H9 (cell line): ENCODE results near the gene CHRM4. TPM values are rescaled to one million over a fixed set of nuclear protein-coding genes. Genes with fewer than 3 reads are reported as not detected.

Experiments used
- DNase-seq: peaks from one replicate; pipeline ENCODE4 v3.0.0-alpha.2; 2017
- H2AFZ ChIP-seq: one replicate; pipeline ENCODE4 v1.6.1; 2013; ENCODE audit warnings: mild to moderate bottlenecking, low read length, control low read depth, moderate library complexity
- H2AK5ac ChIP-seq: 2 replicates; pipeline ENCODE4 v1.6.1; 2013; ENCODE audit warnings: low read length, control low read depth, mixed read lengths; ENCODE audit not compliant: insufficient read length
- H2BK120ac ChIP-seq: one replicate; pipeline ENCODE4 v1.6.1; 2013; ENCODE audit warnings: low read depth, mild to moderate bottlenecking, low read length, control low read depth, inconsistent platforms; ENCODE audit not compliant: poor library complexity, severe bottlenecking
- H2BK12ac ChIP-seq: 2 replicates; pipeline ENCODE4 v1.6.1; 2013; ENCODE audit warnings: low read length, control low read depth, mixed read lengths, low read depth; ENCODE audit not compliant: insufficient read length
- H2BK15ac ChIP-seq: 2 replicates; pipeline ENCODE4 v1.6.1; 2013; ENCODE audit warnings: low read depth, low read length, control low read depth
- H2BK20ac ChIP-seq: one replicate; pipeline ENCODE4 v1.6.1; 2013; ENCODE audit warnings: low read depth, mild to moderate bottlenecking, low read length, control low read depth, inconsistent platforms; ENCODE audit not compliant: poor library complexity, severe bottlenecking
- H2BK5ac ChIP-seq: 2 replicates; pipeline ENCODE4 v1.6.1; 2013; ENCODE audit warnings: low read length, control low read depth, mixed read lengths; ENCODE audit not compliant: insufficient read length
- H3K14ac ChIP-seq: 2 replicates; pipeline ENCODE4 v1.6.1; 2013; ENCODE audit warnings: low read length, control low read depth; ENCODE audit not compliant: insufficient read depth
- H3K18ac ChIP-seq: 2 replicates; pipeline ENCODE4 v1.6.1; 2013; ENCODE audit warnings: low read depth, mild to moderate bottlenecking, mixed read lengths, low read length, control low read depth; ENCODE audit not compliant: insufficient read length
- H3K23ac ChIP-seq: 2 replicates; pipeline ENCODE4 v1.6.1; 2013; ENCODE audit warnings: low read length, control low read depth, mixed read lengths, low read depth; ENCODE audit not compliant: insufficient read length
- H3K23me2 ChIP-seq: 2 replicates; pipeline ENCODE4 v1.6.1; 2013; ENCODE audit warnings: low read depth, mild to moderate bottlenecking, mixed read lengths, low read length, control low read depth; ENCODE audit not compliant: insufficient read length, poor library complexity, severe bottlenecking
- H3K27ac ChIP-seq: 2 replicates; pipeline ENCODE4 v1.5.1; 2013; ENCODE audit warnings: low read length, control low read depth, mixed read lengths, low read depth; ENCODE audit not compliant: insufficient read length
- H3K27me3 ChIP-seq: 2 replicates; pipeline ENCODE4 v1.6.1; 2013; ENCODE audit warnings: low read length, control low read depth, inconsistent platforms; ENCODE audit not compliant: insufficient read depth
- H3K4ac ChIP-seq: 2 replicates; pipeline ENCODE4 v1.6.1; 2013; ENCODE audit warnings: low read depth, mild to moderate bottlenecking, control low read depth, inconsistent platforms, low read length, moderate library complexity
- H3K4me1 ChIP-seq: 2 replicates; pipeline ENCODE4 v1.6.1; 2013; ENCODE audit warnings: low read length, control low read depth, inconsistent platforms; ENCODE audit not compliant: insufficient read depth
- H3K4me2 ChIP-seq: 2 replicates; pipeline ENCODE4 v1.6.1; 2013; ENCODE audit warnings: low read length, control low read depth, mixed read lengths; ENCODE audit not compliant: insufficient read length, insufficient read depth
- H3K56ac ChIP-seq: 2 replicates; pipeline ENCODE4 v1.6.1; 2013; ENCODE audit warnings: low read depth, mild to moderate bottlenecking, mixed read lengths, low read length, control low read depth; ENCODE audit not compliant: insufficient read length
- H3K79me1 ChIP-seq: 2 replicates; pipeline ENCODE4 v1.6.1; 2013; ENCODE audit warnings: low read depth, mild to moderate bottlenecking, moderate library complexity, low read length, control low read depth, inconsistent platforms; ENCODE audit not compliant: insufficient read depth, poor library complexity, severe bottlenecking
- H3K79me2 ChIP-seq: 2 replicates; pipeline ENCODE4 v1.6.1; 2013; ENCODE audit warnings: low read length, control low read depth, inconsistent platforms; ENCODE audit not compliant: insufficient read depth
- H3K9ac ChIP-seq: 2 replicates; pipeline ENCODE4 v1.6.1; 2013; ENCODE audit warnings: low read length, control low read depth, mixed read lengths; ENCODE audit not compliant: insufficient read length; ENCODE audit errors: extremely low read depth
- H3K9me3 ChIP-seq: one replicate; pipeline ENCODE4 v1.6.1; 2013; ENCODE audit warnings: low read depth, low read length, inconsistent platforms; ENCODE audit not compliant: control insufficient read depth
- H3T11ph ChIP-seq: one replicate; pipeline ENCODE4 v1.6.1; 2013; ENCODE audit warnings: mild to moderate bottlenecking, low read length, control low read depth, inconsistent platforms
- H4K20me1 ChIP-seq: one replicate; pipeline ENCODE4 v1.6.1; 2013; ENCODE audit not compliant: control insufficient read depth, insufficient read length, insufficient read depth
- H4K5ac ChIP-seq: 2 replicates; pipeline ENCODE4 v1.6.1; 2013; ENCODE audit warnings: low read depth, mild to moderate bottlenecking, mixed read lengths, low read length, control low read depth; ENCODE audit not compliant: insufficient read length
- H4K8ac ChIP-seq: replicated peaks from 2 replicates; pipeline ENCODE4 v1.6.1; 2013; ENCODE audit warnings: low read length, control low read depth, mixed read lengths, low read depth; ENCODE audit not compliant: insufficient read length
- H4K91ac ChIP-seq: 2 replicates; pipeline ENCODE4 v1.6.1; 2013; ENCODE audit warnings: low read depth, mild to moderate bottlenecking, moderate library complexity, mixed read lengths, low read length, control low read depth; ENCODE audit not compliant: insufficient read length
- H3K27ac Mint-ChIP-seq, 3 experiments: 2 replicates in 2 of 3; 3 replicates in 1 of 3; pipeline ENCODE4 v1.8.0; 2020 to 2021; ENCODE audit warnings: mixed read lengths in 3 of 3, mild to moderate bottlenecking in 1 of 3, moderate library complexity in 1 of 3
- H3K27me3 Mint-ChIP-seq: 2 replicates; pipeline ENCODE4 v1.8.0; 2021; ENCODE audit warnings: low read depth, mild to moderate bottlenecking, moderate library complexity, mixed read lengths
- H3K36me3 Mint-ChIP-seq, 3 experiments: 2 replicates in 2 of 3; 3 replicates in 1 of 3; pipeline ENCODE4 v1.8.0; 2020 to 2021; ENCODE audit warnings: low read depth in 3 of 3, mixed read lengths in 3 of 3; ENCODE audit not compliant: insufficient read depth in 1 of 3
- H3K4me1 Mint-ChIP-seq, 2 experiments: 2 replicates each; pipeline ENCODE4 v1.8.0; 2020; ENCODE audit warnings: mixed read lengths in 2 of 2
- H3K4me3 Mint-ChIP-seq, 2 experiments: 2 replicates in 1 of 2; 3 replicates in 1 of 2; pipeline ENCODE4 v1.8.0; 2020 to 2021; ENCODE audit warnings: mild to moderate bottlenecking in 2 of 2, mixed read lengths in 2 of 2, moderate library complexity in 1 of 2
- H3K9me3 Mint-ChIP-seq, 2 experiments: 2 replicates in 1 of 2; 3 replicates in 1 of 2; pipeline ENCODE4 v1.8.0; 2020; ENCODE audit warnings: mild to moderate bottlenecking in 2 of 2, mixed read lengths in 2 of 2, moderate library complexity in 1 of 2
- WGBS: extraction: QIAGEN DNeasy Blood & Tissue Kit; methylation state at CpG from one replicate; pipeline ENCODE4 v1.1.7; 2013; ENCODE audit warnings: missing lambda C conversion rate, low lambda C conversion rate, mixed read lengths; ENCODE audit not compliant: insufficient read length; ENCODE audit errors: extremely low coverage; 5-methylcytosine and 5-hydroxymethylcytosine counted together
- total RNA-seq: library from RNA; stranded (reverse); gene quantifications from 2 replicates; pipeline ENCODE4 v1.2.1, GENCODE V29; 2021
- TF ChIP-seq, protein P1 (sequence below): fragments of 200-600 bp; sonication (generic); conservative IDR thresholded peaks from 3 replicates; pipeline ENCODE4 v1.8.0; 2021; ENCODE audit warnings: antibody characterized with exemption, mild to moderate bottlenecking

The CHRM4 gene
- total RNA-seq, 1 experiment from 2014 or later = 1.0 TPM

DNA sequence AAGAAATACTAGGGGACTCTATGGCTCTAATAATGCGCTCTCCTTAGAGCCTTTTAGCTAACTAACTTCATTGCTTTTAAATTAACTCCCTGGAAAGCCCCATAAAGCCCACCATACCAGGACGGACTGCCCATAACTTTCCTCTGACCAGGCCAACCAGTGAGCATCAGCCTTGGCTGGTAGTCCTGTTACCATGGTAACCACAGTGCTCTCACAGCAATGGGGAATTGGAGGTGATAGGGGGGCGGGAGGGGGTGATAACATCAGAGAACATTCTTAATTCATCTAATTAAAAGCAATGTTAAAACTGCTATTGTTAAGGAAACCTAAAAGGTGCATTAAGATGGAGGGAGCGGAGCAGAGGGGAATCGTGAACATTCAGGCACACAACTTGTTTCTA, 27.2 kb upstream of the CHRM4 start:
- no peak overlapping the region for H2BK12ac ChIP-seq
- H4K8ac ChIP-seq = no peak overlapping the region
- peaks cover 16 to 44% (median 17%) of the 10 kb centered on the region in 3 experiments for H3K36me3 Mint-ChIP-seq
- no peaks in the 10 kb centered on the region for H3K27me3 ChIP-seq
- H4K5ac ChIP-seq = no peak overlapping the region
- no peaks in the 10 kb centered on the region for H3K23me2 ChIP-seq
- no peak overlapping the region for H2BK120ac ChIP-seq
- H3K27ac Mint-ChIP-seq = no peak overlapping the region
- no peak for DNase-seq
- H3T11ph ChIP-seq = no peak overlapping the region
- H3K18ac ChIP-seq = no peak overlapping the region
- no peak overlapping the region for H2AFZ ChIP-seq
- no peak overlapping the region for H3K14ac ChIP-seq
- H2BK5ac ChIP-seq = no peak overlapping the region
- H3K4me1 Mint-ChIP-seq = peaks cover 6 to 30% of the 10 kb centered on the region in 2 experiments
- H3K4me3 Mint-ChIP-seq = no peak overlapping the region
- no peak overlapping the region for H3K9ac ChIP-seq
- WGBS = no CpG with 5 or more reads among the region's 5 CpGs
- H4K20me1 ChIP-seq = no peaks in the 10 kb centered on the region
- no peaks in the 10 kb centered on the region for H3K9me3 Mint-ChIP-seq
- no peak overlapping the region for H3K4me2 ChIP-seq
- H3K27me3 Mint-ChIP-seq = no peaks in the 10 kb centered on the region
- no peaks in the 10 kb centered on the region for H3K79me2 ChIP-seq
- no peak overlapping the region for H2BK15ac ChIP-seq
- no peak overlapping the region for H3K4ac ChIP-seq
- H2BK20ac ChIP-seq = no peak overlapping the region
- TF ChIP-seq, protein P1, sequence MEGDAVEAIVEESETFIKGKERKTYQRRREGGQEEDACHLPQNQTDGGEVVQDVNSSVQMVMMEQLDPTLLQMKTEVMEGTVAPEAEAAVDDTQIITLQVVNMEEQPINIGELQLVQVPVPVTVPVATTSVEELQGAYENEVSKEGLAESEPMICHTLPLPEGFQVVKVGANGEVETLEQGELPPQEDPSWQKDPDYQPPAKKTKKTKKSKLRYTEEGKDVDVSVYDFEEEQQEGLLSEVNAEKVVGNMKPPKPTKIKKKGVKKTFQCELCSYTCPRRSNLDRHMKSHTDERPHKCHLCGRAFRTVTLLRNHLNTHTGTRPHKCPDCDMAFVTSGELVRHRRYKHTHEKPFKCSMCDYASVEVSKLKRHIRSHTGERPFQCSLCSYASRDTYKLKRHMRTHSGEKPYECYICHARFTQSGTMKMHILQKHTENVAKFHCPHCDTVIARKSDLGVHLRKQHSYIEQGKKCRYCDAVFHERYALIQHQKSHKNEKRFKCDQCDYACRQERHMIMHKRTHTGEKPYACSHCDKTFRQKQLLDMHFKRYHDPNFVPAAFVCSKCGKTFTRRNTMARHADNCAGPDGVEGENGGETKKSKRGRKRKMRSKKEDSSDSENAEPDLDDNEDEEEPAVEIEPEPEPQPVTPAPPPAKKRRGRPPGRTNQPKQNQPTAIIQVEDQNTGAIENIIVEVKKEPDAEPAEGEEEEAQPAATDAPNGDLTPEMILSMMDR = no peak
- H3K9me3 ChIP-seq = no peaks in the 10 kb centered on the region
- H3K4me1 ChIP-seq = no peaks in the 10 kb centered on the region
- H3K79me1 ChIP-seq = no peaks in the 10 kb centered on the region
- H2AK5ac ChIP-seq = no peak overlapping the region
- no peak overlapping the region for H3K27ac ChIP-seq
- no peak overlapping the region for H3K23ac ChIP-seq
- no peak overlapping the region for H4K91ac ChIP-seq
- H3K56ac ChIP-seq = no peak overlapping the region
